ENCODE results near the gene SLC1A7.

DNA sequence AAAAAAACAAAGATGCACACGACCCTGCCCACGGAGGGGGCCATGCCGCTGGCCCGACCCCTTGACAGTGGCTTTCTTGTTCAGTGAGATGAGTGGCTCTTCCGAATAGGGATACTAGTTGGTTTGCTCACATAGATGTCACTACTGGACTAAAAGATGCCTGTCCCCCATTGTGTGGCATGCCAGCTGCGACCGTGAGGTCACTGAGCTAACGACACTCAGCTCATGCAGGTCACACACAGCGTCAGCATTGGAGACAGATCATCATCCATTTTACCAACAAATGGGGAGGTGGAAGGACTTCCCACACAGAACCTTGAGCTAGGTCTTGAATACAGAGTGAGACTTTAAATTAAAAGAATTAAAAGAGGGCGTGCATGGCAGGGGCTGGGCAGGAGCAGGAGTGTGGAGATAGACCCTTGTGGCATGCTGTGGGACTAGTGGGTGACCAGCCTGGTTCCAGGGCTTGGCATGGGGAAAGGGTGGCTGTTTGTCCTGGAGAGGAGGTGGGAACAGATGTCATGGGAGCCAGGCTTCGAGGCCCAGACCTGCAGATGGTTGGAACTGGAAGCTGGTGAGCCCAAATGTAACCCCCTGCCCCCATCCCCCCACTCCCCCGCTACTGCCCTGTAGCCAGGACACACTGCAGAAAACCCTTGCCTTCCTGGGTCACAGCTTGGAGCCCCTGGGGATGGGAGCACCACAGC is 12.4 kb downstream of the SLC1A7 start:
- no peak for TF ChIP-seq GATA3 (IDR thresholded peaks at IDR 0.05; ENCODE audit: low read depth, low read length)
- no peak for TF ChIP-seq GATA2 (IDR thresholded peaks at IDR 0.05; ENCODE audit: low read depth, low read length)

Measured in SH-SY5Y (cell line).